Kasumi-1 (cell line): ENCODE results near the gene SLC6A19.

ENCODE experiments used
- DNase-seq, 2 experiments: peaks; one replicate each; lab custom pipeline; 2025; lab: John Stamatoyannopoulos, UW

The SLC6A19 gene

GRCh38 chr5:1180841-1181271 is 20.5 kb upstream of the SLC6A19 start:
- DNase-seq = no peak

- DNase-seq = no peak
Observed at GRCh38 chr5:1181451-1182359, 19.7 kb upstream of the SLC6A19 start.

- no peak for DNase-seq
Observed at GRCh38 chr5:1182360-1182632, 19.1 kb upstream of the SLC6A19 start.

- DNase-seq = no peak
Observed at GRCh38 chr5:1182633-1183423, 18.6 kb upstream of the SLC6A19 start.

GRCh38 chr5:1183424-1184162 is 17.8 kb upstream of the SLC6A19 start:
- no peak for DNase-seq

- no peak for DNase-seq
Observed at GRCh38 chr5:1184163-1184470, 17.3 kb upstream of the SLC6A19 start.

GRCh38 chr5:1184481-1184880 is 16.9 kb upstream of the SLC6A19 start:
- DNase-seq = no peak

- DNase-seq = no peak
Observed at GRCh38 chr5:1185038-1185627, 16.3 kb upstream of the SLC6A19 start.

- no peak for DNase-seq
Observed at GRCh38 chr5:1185629-1186350, 15.6 kb upstream of the SLC6A19 start.

- DNase-seq = no peak
Observed at GRCh38 chr5:1186351-1187233, 14.8 kb upstream of the SLC6A19 start.

GRCh38 chr5:1187234-1187949 is 14.0 kb upstream of the SLC6A19 start:
- no peak for DNase-seq

GRCh38 chr5:1187950-1188334 is 13.5 kb upstream of the SLC6A19 start:
- no peak for DNase-seq

GRCh38 chr5:1188464-1188863 is 12.9 kb upstream of the SLC6A19 start:
- no peak for DNase-seq

- no peak for DNase-seq
Observed at GRCh38 chr5:1189269-1189668, 12.1 kb upstream of the SLC6A19 start.

- no peak for DNase-seq
Observed at GRCh38 chr5:1190278-1190677, 11.1 kb upstream of the SLC6A19 start.

- peak; percentile 58 to 63 for DNase-seq
Observed at GRCh38 chr5:1190837-1191239, 10.6 kb upstream of the SLC6A19 start.

- no peak for DNase-seq
Observed at GRCh38 chr5:1192971-1193590, 8.3 kb upstream of the SLC6A19 start.

- DNase-seq = no peak
Observed at GRCh38 chr5:1193591-1193985, 7.8 kb upstream of the SLC6A19 start.

- no peak for DNase-seq
Observed at GRCh38 chr5:1194378-1194777, 7.0 kb upstream of the SLC6A19 start.

- DNase-seq = no peak
Observed at GRCh38 chr5:1195439-1195838, 6.0 kb upstream of the SLC6A19 start.
